ENCODE measurements around the gene TGFBRAP1. TPM values are rescaled to one million over a fixed set of nuclear protein-coding genes. Genes with fewer than 3 reads are reported as not detected.
A peak's percentile ranks its signal among the peaks of the same experiment; 100 is the strongest.

The TGFBRAP1 gene
- total RNA-seq, 2 donors from 2014 or later: 14.2 to 19.8 TPM

- peak; percentile 37 for TF ChIP-seq CTCF (IDR thresholded peaks at IDR 0.05)
- Histone ChIP-seq H3K9ac (ENCODE audit: low read depth in 2 of 2, low read length in 2 of 2) (no peak overlapping the region), H3K27ac (no peak overlapping the region), H3K36me3 (peaks cover 4% of the 10 kb centered on the region), H3K9me3 (no peaks in the 10 kb centered on the region), H3K27me3 (no peaks in the 10 kb centered on the region), H3K4me3 (no peak overlapping the region), H3K4me1 (no peaks in the 10 kb centered on the region)
- no peak for DNase-seq
- intact Hi-C loops (cut with DNase I): loop anchor here (5.0 kb wide), 1 partner anchor 177 kb away; no protein-coding TSS in a partner anchor
Observed at GRCh38 chr2:105344704-105345345, 15.3 kb upstream of the TGFBRAP1 start.

- intact Hi-C loops (cut with DNase I): no loop called here
- Histone ChIP-seq H3K4me1 (peaks cover 10% of the 10 kb centered on the region), H3K27ac (no peak overlapping the region), H3K27me3 (no peaks in the 10 kb centered on the region), H3K36me3 (no peaks in the 10 kb centered on the region), H3K4me3 (no peak overlapping the region), H3K9ac (ENCODE audit: low read depth in 2 of 2, low read length in 2 of 2) (no peak overlapping the region), H3K9me3 (no peaks in the 10 kb centered on the region)
- TF ChIP-seq CTCF (IDR thresholded peaks at IDR 0.05): no peak
- no peak for DNase-seq
Observed at GRCh38 chr2:105339414-105339813, 9.9 kb upstream of the TGFBRAP1 start.

- peak overlapping the region; percentile 68 to 92 for H3K9ac ChIP-seq (ENCODE audit: low read depth in 2 of 2, low read length in 2 of 2)
- TF ChIP-seq CTCF (IDR thresholded peaks at IDR 0.05): no peak
- H3K27me3 ChIP-seq: no peaks in the 10 kb centered on the region
- H3K27ac ChIP-seq: peak overlapping the region; percentile 77
- H3K9me3 ChIP-seq: no peaks in the 10 kb centered on the region
- H3K4me3 ChIP-seq: peak overlapping the region; percentile 80
- H3K36me3 ChIP-seq: no peaks in the 10 kb centered on the region
- intact Hi-C loops (cut with DNase I): no loop called here
- no peak for DNase-seq
- H3K4me1 ChIP-seq: peaks cover 10% of the 10 kb centered on the region
Observed at GRCh38 chr2:105338020-105338385, 8.5 kb upstream of the TGFBRAP1 start.

- Histone ChIP-seq H3K9me3 (no peaks in the 10 kb centered on the region), H3K4me1 (peaks cover 10% of the 10 kb centered on the region), H3K36me3 (no peaks in the 10 kb centered on the region), H3K4me3 (peak within 1 kb of the TSS; percentile 80), H3K27ac (peak within 1 kb of the TSS; percentile 77), H3K9ac (ENCODE audit: low read depth in 2 of 2, low read length in 2 of 2) (peak within 1 kb of the TSS; percentile 68 to 92), H3K27me3 (no peaks in the 10 kb centered on the region)
- peak; percentile 90 for DNase-seq
- intact Hi-C loops (cut with DNase I): no loop called here
- no peak for TF ChIP-seq CTCF (IDR thresholded peaks at IDR 0.05)
Observed at GRCh38 chr2:105337122-105338019, 7.8 kb upstream of the TGFBRAP1 start, which contains the start of gene C2orf49. C2orf49 (plus strand) TSS chr2:105337540; CDS start chr2:105337588, 48 bp downstream.

- no peaks in the 10 kb centered on the region for H3K9me3 ChIP-seq
- peak overlapping the region; percentile 77 for H3K27ac ChIP-seq
- peak overlapping the region; percentile 68 to 92 for H3K9ac ChIP-seq (ENCODE audit: low read depth in 2 of 2, low read length in 2 of 2)
- no peaks in the 10 kb centered on the region for H3K27me3 ChIP-seq
- H3K36me3 ChIP-seq: no peaks in the 10 kb centered on the region
- intact Hi-C loops (cut with DNase I): no loop called here
- DNase-seq: no peak
- H3K4me1 ChIP-seq: peaks cover 10% of the 10 kb centered on the region
- H3K4me3 ChIP-seq: peak overlapping the region; percentile 80
- TF ChIP-seq CTCF (IDR thresholded peaks at IDR 0.05): no peak
Observed at GRCh38 chr2:105336786-105337121, 7.2 kb upstream of the TGFBRAP1 start.
